GM21447 (cell line): Measurements from ENCODE around the gene FRK.
A peak's percentile ranks its signal among the peaks of the same experiment; 100 is the strongest.
"Not testable (repeated sequence)": the region's sequence is repeated elsewhere in the genome, so short reads cannot be mapped to it uniquely, and the experiment has no call there.

Experiments used
- ATAC-seq: cut with Tn5 transposase; IDR thresholded peaks from one replicate; pipeline ENCODE4 v1.9.1; 2021; ENCODE audit not compliant: unreplicated experiment

FRK gene

DNA sequence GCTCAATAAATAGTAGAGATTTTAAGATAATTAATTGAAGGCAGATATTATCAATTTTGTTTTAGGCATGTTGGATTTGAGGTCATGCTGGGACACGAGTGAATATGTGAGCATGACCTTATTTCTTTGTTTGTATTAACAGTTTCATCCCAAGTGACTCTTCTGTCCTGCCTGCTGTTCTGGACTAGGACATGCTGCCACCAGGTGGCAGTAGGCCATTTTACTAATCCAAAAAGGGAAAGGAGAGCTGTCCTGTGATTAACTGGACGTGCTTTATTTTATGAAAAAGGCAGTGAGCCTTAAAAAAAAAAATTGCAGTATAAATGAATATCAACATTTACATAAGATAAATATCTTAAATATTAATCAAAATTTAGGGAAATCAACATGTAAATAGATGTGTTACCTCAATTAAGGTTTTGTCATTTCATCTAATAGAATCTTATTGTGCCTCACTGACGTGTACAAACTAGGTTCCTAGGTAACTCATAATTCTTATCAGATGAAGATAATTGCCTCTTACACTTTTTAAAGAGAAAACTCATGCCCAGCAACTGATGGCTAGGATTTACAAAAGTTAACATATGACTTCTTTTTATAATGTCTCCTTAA, 49.8 kb downstream of the FRK start:
- peak; percentile 42 for ATAC-seq

DNA sequence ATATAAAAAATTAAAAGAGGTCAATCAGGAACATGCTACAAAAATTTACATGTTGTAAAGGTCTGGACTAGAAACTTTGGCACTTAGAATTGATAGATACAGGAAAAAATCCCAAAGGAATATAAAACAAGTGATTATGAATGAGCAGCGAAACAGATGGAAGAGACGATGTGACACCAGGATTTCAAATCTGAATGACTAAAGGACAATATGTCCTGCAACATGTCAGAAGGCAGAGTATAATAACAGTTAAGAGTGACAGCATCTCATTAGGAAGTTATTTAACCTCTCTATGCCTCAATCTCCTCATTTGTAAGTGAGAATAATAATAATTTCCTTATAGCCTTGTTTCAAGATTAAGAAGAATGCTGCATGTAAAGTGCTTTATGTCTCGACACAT, 50.3 kb downstream of the FRK start:
- ATAC-seq = no peak

DNA sequence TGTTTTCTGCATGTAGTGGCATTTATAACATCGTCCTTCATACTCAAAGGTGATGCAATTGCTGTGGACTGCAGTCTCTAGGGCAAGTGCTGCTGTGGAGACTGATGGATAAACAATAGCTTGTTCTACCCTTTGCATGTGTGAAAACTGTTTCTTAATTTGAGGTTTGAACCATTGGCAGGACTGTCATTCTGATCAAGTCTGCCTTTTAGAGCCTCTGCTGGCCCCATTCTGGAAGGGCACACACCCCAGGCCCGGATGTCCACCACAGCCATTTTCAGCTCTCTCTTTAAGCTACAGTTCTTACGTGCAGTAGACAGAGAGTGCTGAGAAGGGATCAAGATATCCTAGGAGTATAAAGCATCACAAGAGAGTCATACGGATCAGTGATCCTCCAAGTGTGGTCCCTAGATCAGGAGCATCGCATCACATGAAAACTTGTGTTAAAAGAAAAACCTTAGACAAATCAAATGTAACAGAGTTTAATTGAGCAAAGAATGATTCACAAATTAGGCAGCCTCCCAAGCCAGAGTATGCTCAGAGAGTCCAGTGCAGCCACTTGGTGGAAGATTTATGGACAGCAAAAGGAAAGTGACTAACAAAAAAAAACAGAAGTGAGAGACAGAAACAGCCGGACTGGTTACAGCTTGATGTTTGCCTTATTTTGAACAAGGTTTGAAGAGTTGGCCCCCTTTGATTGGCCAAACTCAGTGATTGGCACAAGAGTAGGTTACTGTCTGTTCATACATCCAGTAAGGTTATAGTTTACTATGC, 52.0 kb downstream of the FRK start:
- peak; percentile 60 for ATAC-seq

DNA sequence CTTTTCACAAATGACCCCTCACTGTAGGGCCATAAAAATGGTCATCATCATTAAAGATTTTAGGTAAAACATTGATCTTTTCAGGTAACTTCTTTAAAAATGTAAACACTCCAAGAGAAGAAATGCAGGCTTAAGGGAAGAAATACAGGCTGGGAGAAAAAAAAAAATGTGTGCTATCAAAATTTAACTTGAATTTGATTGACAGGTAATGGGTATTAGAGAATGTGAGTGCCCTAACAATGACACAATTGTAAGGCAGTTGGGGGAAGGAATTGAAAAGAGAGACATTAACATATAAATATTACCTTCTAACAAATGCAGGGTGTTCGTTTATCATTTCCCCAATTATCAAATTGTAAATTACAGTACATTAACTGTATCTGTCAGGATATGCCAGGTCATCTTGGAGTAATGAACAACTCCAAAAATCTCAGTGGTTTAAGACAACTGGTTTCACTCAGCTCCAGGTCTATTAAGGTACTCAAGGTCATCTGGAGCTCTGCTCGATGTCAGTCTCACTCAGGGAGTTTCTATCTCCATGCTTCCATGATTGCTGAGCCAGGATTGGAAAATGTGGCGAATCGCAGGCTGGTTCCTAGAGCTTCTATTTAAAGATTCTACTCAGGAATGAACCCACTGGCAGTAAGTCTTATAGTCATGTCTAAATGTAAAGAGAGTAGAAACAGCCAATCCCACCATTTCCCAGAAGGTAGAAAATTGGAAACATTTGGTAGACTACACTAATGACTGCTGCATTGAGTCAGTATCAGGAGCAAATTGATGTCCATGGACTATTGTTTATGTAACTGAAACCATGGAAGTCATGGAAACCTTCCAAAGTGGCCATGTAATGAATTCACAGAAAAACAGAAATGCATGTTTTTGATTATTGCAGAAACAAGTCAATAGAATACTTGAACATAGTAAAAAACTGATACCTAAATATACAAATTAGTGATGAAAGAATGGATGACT, 55.6 kb downstream of the FRK start:
- ATAC-seq = no peak

DNA sequence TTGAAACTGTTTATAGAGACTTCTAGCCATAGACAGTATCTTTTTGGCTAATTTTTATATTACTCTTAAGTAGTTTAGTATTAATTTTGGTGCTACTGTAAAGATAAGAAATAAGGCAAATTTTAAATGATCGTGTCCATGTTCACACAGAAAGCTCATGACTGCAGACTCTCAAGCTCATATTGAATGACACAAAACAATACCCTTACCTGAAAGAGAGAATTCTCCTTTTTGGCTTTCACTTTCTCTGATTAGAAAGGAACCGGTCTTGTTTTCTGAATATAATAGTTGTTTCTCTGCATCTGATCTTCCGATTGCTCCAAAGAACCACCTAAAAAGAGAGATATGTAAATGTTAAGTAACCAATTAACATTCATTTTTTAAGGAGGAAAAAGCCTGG, 57.0 kb downstream of the FRK start:
- ATAC-seq = peak; percentile 85

DNA sequence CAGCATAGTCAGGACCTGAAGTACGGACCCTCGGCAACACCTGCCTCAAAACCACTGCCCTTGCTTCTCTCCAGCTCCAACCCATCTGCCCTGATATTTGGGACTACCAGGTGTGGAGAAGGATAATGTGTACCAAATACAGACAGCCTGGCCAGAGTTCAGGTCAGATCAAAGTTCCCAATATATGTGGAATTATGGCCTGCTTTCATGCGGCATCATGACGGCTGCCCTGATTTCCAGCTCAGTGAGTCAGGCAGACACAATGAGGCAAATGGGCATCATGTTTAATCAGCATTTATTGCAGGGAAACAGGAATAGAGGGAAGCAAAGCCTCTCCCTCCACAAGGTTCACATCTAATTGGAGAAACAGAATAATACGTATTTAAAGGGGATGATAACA, 57.9 kb downstream of the FRK start:
- no peak for ATAC-seq

DNA sequence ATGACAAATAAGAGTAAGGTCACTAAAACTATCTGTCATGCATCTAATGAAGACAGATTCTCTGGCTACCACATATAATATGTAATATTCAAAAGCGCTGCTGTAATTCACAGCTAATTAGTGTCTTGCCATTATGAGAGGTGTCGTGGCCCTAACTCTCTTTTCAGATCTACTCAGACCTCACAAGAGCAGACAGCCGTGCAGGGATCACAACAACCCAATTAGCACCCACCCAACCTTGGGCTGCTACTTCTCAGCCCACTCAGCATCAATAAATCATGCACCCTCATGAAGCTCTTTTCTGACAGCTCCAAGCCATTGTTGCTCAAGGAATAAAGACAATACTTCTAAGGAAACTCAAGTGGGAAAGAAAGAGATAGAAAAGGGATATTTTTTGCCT, 61.5 kb downstream of the FRK start:
- ATAC-seq = no peak

DNA sequence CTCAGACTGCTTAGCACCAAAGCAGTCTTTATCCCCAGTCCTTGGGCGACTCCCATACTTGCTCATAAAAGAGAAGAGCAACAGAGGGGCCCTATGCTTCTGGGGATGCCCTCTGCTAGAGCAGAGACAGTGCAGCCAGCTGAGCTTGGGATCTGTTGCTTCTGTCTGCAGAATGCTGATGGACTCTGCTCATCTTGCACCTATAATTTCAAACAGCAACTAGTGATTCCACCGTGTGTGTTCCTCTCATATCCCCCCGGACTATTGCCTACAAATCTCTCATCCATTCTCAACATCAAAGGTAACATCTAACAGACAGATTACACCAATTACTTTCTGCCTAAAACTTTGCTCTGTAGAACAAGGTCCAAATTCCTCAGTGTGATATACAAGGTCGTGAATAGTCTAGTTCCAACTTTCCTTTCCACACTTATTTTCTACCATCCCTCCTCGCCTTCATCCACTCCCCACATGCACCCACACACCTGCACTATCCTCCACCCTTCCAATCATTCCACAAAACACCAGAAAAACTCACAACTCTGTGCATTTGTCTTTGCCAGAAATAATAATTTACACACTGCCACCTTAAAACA, 62.6 kb downstream of the FRK start:
- ATAC-seq = no peak

DNA sequence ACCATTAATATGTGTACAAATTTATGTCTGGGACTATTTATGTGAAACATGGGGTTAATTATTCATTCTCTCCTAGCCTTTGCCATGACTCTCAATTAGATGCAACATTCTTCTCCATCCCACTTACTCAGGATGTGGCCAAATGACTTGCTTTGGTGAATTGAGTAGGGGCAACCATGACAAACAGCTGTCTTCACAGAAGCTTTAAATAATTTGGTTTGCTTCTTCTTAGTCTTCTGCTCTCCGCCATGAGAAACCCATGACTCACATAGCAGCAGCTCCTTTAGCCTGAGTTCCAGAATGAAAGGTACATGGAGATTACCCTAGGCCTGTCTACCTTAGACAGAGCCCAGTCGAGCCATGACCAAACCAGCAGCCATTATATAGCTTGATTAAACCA, 74.7 kb downstream of the FRK start:
- no peak for ATAC-seq

DNA sequence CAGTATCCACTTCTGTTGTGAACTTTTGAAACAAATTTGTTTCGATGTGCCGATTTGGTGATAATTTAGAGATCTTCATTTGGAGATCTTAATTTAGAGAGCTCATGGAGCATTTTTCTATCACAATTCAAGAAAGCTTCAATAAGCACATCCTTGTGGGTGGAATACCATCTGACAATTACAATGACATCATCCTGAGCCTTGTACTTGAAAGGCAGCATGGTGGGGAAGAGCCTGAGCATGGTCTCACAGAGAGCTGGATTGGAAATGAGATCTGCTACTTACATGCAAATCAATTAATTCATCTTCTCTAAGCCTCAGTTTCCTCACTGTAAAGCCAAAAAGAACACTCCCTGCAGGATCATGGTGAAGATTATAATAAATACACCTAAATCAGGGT, 75.9 kb downstream of the FRK start:
- no peak for ATAC-seq

DNA sequence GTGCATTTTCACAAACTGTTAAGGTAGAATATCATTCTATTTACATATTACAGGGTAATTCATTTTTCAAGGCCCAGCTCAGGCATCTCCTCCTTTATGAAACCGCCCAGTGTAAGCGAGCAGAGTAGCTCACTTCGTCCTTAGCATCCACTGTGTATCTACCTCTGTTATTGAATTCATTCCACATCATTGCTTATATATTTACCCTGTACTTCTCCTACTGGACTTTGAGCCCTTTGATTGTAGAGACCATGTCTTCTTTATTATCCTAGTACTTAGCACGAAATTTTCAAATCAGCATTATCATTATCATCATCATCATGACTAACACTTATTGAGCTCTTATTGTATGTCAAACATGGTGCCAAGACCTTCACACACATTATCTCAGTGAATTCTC, 76.7 kb downstream of the FRK start:
- no peak for ATAC-seq

DNA sequence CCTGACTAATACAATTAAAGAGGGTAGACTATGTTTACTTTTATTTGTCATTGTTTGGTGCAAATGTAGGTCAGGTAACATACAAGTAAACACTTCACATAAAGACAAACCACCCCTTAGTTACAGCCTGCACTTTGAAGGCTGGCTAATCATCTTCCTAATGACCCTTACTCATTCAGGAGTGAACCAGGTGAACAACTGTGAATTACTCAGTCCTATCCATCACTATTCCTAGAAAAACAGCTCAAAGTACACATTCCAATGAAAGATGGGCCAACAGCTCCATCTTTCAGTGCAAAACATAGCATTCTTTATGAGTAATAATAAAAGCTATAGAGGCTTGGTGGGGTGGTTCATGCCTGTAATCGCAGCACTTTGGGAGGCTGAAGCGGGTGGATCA, 78.2 kb downstream of the FRK start:
- ATAC-seq = no peak

DNA sequence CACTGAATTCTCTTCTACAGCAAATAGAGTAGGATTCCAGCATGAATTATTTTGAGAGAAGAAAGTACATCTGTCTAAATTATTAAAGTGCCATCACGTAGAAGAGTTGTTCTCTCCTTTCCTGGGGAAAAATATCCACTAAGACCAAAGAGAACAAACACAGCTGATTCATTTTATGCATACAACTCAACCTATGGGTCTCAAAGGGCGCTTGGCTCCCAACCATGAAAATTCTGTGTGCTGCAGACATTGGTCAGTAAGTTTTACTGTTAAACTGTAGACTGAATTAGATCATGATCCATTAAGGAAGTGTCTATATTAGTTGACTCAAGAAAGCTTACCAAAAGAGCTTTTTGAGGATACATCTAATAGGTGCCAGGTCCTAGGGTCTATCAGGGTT, 83.5 kb downstream of the FRK start:
- no peak for ATAC-seq

DNA sequence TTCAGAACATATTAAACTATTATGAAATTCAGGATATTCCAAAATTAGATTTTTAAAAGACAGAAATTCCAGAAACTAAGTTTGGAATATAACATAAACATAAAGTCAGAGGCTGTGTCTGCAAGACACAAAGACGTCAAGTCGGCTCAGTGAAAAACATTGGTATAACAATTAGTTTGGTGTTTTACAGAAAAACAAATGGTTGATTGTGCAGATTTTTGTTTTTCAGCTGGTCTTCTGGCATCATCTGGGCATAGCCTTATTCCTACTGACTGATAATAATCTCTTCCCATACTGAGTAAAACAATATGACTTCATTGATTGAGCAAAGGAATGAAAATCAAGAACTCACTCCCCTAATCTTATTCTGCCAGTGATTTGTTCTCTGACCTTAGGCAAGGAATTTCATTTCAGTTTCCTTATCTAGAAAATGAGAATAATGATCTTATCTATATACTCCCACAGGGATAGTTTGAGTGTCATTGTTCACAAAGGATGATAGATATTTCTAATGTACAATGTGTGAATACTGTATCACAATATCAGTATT, 84.3 kb downstream of the FRK start:
- no peak for ATAC-seq

DNA sequence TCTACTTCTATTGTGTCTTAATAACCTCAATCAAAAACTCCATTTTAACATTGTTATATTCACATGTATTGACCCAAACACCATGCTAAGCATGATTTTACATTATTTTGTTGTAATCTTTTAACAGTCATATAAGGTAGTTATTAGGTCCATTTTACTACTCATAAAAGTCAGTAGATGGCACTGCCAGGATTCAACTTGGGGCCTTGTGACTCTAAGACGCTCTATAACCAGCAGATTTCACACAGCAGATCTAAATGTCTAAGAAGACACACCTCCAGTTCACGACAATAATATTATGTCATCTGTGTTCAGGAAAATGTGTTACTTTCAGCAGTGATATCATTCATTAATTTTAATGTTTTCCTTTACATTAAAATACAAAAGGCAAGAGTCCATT, 88.0 kb downstream of the FRK start:
- no peak for ATAC-seq

DNA sequence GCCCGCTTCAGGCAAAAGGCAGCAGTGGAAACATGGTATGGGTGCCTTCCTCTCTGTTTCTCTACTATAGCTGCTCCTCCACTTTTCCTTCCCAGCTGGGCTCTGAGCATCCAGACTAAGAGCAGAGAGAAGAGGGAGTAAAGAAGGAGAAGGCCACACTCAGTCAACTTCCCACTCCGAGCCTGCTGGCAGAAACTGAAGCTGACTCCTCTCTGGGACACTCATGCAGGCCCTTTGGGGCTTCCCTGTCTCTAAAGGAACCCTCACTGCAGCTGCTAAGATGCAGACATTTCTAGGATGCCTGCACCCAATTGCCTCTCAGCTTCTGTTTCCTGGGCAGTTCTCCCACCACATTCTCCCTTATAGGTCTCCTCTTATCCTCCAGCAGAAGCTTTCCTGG, 88.9 kb downstream of the FRK start:
- no peak for ATAC-seq

DNA sequence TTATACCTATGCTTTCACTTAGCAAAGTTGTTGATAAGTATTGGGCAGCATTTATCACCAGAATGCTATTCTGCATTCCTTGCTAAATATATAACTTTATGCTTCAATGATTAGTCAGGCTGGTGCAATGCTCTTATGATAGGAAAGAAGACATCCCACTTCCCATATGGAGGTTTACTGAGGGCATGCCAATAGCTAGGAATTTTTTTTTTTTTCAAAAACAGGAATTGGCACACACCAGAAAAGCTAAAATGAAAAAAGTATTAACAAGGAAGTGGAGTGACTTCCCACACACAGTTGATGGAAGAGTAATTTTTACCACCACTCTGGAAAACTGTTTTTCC, 90.8 kb downstream of the FRK start:
- no peak for ATAC-seq

DNA sequence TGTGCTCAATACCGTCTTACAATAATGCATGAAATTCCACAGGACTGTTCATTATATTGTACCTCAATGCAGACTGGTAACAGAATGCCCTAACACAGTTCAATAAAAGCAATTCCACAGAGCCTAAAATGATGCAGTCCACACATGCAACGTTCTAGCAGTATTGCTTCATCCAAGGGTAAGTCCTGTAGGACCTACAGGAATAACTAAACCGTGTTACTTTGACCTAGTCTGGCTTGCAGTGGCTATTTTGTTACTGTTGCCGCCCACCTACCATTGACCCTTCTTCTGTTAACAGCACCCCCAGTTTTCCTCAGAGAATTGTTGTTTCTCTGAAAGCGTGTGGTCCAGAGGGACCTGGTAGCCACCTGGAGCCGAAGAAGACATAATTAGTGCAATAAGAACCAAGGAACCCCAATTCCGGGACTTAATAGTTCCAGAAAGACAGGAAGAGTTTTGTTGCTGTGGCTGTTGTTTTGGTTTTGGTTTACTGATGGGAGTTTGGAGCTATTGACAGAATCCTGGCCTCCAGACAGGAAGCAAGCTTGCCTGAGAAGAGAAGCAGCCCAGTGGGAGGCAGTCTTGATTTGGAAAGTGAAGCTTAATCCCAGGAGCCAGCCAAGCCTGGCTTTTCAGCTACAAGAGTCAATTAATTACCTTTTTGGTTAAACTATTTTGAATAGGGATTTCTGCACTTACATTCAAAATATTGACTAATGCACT, 91.3 kb downstream of the FRK start:
- no peak for ATAC-seq

DNA sequence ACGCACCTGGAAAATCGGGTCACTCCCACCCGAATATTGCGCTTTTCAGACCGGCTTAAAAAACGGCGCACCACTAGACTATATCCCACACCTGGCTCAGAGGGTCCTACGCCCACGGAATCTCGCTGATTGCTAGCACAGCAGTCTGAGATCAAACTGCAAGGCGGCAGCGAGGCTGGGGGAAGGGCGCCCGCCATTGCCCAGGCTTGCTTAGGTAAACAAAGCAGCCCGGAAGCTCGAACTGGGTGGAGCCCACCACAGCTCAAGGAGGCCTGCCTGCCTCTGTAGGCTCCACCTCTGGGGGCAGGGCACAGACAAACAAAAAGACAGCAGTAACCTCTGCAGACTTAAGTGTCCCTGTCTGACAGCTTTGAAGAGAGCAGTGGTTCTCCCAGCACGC, 100.4 kb downstream of the FRK start:
- not testable (repeated sequence) for ATAC-seq

DNA sequence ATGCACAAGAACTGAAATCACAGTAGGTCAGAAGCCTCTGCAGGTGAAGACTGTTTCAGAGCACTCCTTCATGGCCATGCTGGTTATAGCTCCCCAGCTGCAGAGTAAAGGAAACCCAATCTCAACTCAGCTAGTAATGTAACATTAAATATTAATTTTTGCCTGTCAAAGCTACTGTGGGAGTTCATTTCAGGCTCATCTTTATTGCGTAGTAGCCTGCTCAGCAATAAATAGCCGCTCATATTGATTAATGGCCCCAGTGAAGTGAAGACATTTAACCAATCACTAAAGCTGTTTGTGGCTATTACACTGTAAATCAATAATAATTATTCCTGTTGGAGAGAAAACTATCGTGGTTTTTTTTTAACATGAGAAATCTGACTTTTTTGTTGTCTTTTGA, 101.7 kb downstream of the FRK start:
- ATAC-seq = no peak

DNA sequence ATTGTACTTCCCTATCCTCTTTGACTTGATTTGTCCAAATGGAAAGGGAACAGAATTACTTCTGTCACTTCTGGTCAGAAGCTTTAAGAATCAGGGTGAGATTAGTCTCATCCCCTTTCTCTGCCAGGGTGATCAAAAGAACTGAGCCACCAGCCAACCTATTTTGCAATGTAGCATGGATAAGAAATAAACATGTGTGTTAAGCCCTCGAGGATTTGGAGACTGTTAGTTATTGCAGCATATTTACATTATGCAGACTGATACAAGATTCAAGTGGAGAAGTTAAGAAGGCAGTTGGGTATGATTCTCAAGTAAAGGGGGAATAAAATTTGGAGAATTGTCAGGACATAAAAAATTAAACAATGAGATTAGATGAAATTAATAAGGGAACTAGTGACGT, 106.0 kb downstream of the FRK start:
- no peak for ATAC-seq
